K562 (cell line): ENCODE measurements around the gene SPRR2A. TPM values are rescaled to one million over a fixed set of nuclear protein-coding genes. Genes with fewer than 3 reads are reported as not detected.
A peak's percentile ranks its signal among the peaks of the same experiment; 100 is the strongest.

Experiments used
- BCL6 ChIP-seq: fragments of 250-450 bp; sonication (Bioruptor Pico); IDR thresholded peaks from 2 replicates; pipeline ENCODE4 v1.4.0; 2020
- FOS ChIP-seq: IDR thresholded peaks from 3 replicates; pipeline ENCODE4 v1.6.1; 2011; ENCODE audit not compliant: insufficient read length; ENCODE audit errors: extremely low read depth
- HLTF ChIP-seq: fragments of 450-650 bp; IDR thresholded peaks from 2 replicates; pipeline ENCODE4 v1.6.1; 2016
- HMGN3 ChIP-seq: IDR thresholded peaks from 2 replicates; pipeline ENCODE4 v1.6.1; 2011; ENCODE audit warnings: borderline replicate concordance, low read depth, mild to moderate bottlenecking, mixed read lengths, low read length; ENCODE audit not compliant: insufficient read length; ENCODE audit errors: extremely low read depth
- NUFIP1 ChIP-seq: fragments of 450-650 bp; IDR thresholded peaks from 2 replicates; pipeline ENCODE4 v1.6.1; 2018; ENCODE audit not compliant: partially characterized antibody
- PATZ1 ChIP-seq: fragments of 250-450 bp; sonication (Bioruptor Pico); IDR thresholded peaks from 2 replicates; pipeline ENCODE4 v1.5.0; 2020; ENCODE audit warnings: mild to moderate bottlenecking, borderline replicate concordance
- PBX2 ChIP-seq, 2 experiments: IDR thresholded peaks in 1 of 2; conservative IDR thresholded peaks in 1 of 2; 2 replicates each; pipeline ENCODE4 v1.6.1; 2016; ENCODE audit warnings: low read depth in 2 of 2, mild to moderate bottlenecking in 1 of 2, missing compliant biosample characterization in 1 of 2, missing genetic modification characterization in 1 of 2, moderate library complexity in 1 of 2
- VEZF1 ChIP-seq: fragments of 200-800 bp; sonication (Bioruptor generic); IDR thresholded peaks from 2 replicates; pipeline ENCODE4 v1.6.1; 2017; ENCODE audit warnings: missing genetic modification characterization, missing compliant biosample characterization
- XRCC4 ChIP-seq: IDR thresholded peaks from one replicate; pipeline ENCODE4 v1.6.1; 2011; ENCODE audit not compliant: insufficient read depth, insufficient read length; ENCODE audit errors: extremely low read depth
- ZNF224 ChIP-seq: sonication (generic); formaldehyde crosslinking; IDR thresholded peaks from 2 replicates; pipeline ENCODE4 v1.8.0; 2022; ENCODE audit warnings: mild to moderate bottlenecking, missing genetic modification reagents
- ZNF354B ChIP-seq: fragments of 250-450 bp; sonication (Bioruptor Pico); IDR thresholded peaks from 2 replicates; pipeline ENCODE4 v1.4.0; 2020
- ZNF395 ChIP-seq: fragments of 200-800 bp; sonication (Bioruptor generic); IDR thresholded peaks from 2 replicates; pipeline ENCODE4 v1.6.1; 2017; ENCODE audit warnings: missing genetic modification characterization, missing compliant biosample characterization
- ZNF445 ChIP-seq: fragments of 250-450 bp; sonication (Bioruptor Pico); IDR thresholded peaks from 2 replicates; pipeline ENCODE4 v1.4.0; 2020; ENCODE audit warnings: low read depth, mild to moderate bottlenecking, moderate library complexity
- polyA plus RNA-seq, 8 experiments: library from polyadenylated mRNA; depleted of rRNA in 4 of 8; stranded (reverse) in 5 of 8; unstranded in 3 of 8; fragments of >200 nt; fragmentation: Nextera tagmentation in 2 of 8; fragmentation: Illumina TruSeq in 1 of 8; extraction: Ambion mirVana in 2 of 8; extraction: Trizol in 1 of 8; gene quantifications; 2 replicates each; pipeline versions ENCODE4 v1.2.1 to v1.2.3, GENCODE V29; 2011 to 2014; ENCODE audit warnings: inconsistent platforms in 1 of 8, missing spikeins in 1 of 8
- total RNA-seq, 7 experiments: library from RNA; depleted of rRNA in 6 of 7; stranded (reverse); fragments of >200 nt in 6 of 7; fragmentation: Illumina TruSeq in 2 of 7; extraction: Trizol in 2 of 7; gene quantifications; 2 replicates each; pipeline versions ENCODE4 v1.2.1 to v1.2.3, GENCODE V29; 2011 to 2021; ENCODE audit warnings: low replicate concordance in 1 of 7
- TF ChIP-seq, protein P1 (sequence below): fragments of 450-650 bp; formaldehyde crosslinking; IDR thresholded peaks from 2 replicates; pipeline ENCODE4 v1.4.0; 2022; ENCODE audit warnings: missing genetic modification characterization

Gene SPRR2A
- total and polyA plus RNA-seq, 9 of the 15 experiments (the other 6 are each of a cell fraction or from before 2014, with no cell fraction given), result 0.17 TPM; not detected in 8

- TF ChIP-seq PBX2 (CRISPR knock-in tag; IDR thresholded peaks at IDR 0.05; ENCODE audit: low read depth), result no peak
- no peak for TF ChIP-seq PBX2 (tag; conservative IDR thresholded peaks at IDR 0.05; ENCODE audit: low read depth)
- TF ChIP-seq PATZ1 (CRISPR knock-in tag), result no peak
- TF ChIP-seq ZNF445 (CRISPR knock-in tag), result no peak
- peak; percentile 58 for TF ChIP-seq FOS
- 0 out of 2 replicates have a peak, but pooled peaks have one; percentile 51 for TF ChIP-seq ZNF395 (CRISPR knock-in tag)
- TF ChIP-seq, protein P1, sequence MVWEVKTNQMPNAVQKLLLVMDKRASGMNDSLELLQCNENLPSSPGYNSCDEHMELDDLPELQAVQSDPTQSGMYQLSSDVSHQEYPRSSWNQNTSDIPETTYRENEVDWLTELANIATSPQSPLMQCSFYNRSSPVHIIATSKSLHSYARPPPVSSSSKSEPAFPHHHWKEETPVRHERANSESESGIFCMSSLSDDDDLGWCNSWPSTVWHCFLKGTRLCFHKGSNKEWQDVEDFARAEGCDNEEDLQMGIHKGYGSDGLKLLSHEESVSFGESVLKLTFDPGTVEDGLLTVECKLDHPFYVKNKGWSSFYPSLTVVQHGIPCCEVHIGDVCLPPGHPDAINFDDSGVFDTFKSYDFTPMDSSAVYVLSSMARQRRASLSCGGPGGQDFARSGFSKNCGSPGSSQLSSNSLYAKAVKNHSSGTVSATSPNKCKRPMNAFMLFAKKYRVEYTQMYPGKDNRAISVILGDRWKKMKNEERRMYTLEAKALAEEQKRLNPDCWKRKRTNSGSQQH, result no peak
- no peak for TF ChIP-seq NUFIP1
- peak; percentile 96; the same call in 1 of the 2 replicates for TF ChIP-seq BCL6
- no peak for TF ChIP-seq HMGN3
- TF ChIP-seq HLTF, result peak; percentile 71; the same call in 1 of the 2 replicates
- no peak for TF ChIP-seq XRCC4
- TF ChIP-seq VEZF1 (CRISPR knock-in tag), result peak; percentile 75
- no peak for TF ChIP-seq ZNF354B (CRISPR knock-in tag)
- no peak for TF ChIP-seq ZNF224 (CRISPR knock-in tag)
Measured at GRCh38 chr1:153058826-153059784, 1.8 kb upstream of the SPRR2A start (continued).
